HG03097 (cell line): ENCODE data around the gene HSF4.

ENCODE experiments used
- ATAC-seq: cut with Tn5 transposase; IDR thresholded peaks from one replicate; pipeline ENCODE4 v1.9.1; 2021; ENCODE audit not compliant: unreplicated experiment, low FRiP score

HSF4 gene

DNA sequence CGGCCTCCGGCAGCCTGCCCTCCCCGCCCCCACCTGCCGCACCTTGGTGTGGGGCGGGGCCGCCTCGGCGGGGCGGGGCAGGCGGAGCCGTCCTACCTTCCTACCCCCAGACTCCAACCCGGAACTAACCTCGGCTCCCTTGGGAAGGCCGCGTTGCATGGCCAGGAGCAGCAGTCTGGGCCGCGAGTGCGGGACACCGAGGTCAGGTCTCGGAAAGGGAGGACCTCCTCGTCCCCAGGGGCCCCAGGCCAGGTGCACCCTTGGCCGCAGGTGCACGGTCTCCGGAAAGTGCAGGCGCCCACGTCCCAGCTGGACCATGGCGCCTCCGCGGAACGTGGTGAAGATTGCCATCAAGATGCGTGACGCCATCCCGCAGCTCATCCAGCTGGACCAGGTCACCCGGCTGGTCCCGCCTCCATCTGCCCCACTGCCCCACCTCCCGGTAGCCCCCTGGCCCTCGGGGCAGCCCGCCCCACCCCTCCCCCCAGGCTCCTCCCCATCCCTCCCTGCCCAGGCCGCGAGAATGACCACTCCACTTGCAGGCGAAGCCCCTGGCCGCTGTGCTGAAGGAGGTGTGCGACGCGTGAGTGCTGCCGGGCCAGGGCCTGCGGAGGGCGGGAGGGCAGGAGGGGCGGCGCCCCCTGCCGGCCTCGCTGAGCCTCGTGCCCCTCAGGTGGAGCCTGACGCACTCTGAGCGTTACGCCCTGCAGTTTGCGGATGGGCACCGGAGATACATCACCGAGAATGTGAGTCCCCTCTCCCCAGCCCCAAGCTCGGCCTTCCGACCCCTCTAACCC, 34.7 kb downstream of the HSF4 start, which contains the start of gene ELMO3:
Gene ELMO3 (plus strand): TSS at position 121 of the 797 bp plus-strand sequence. CDS start 196 bp downstream, at position 317.
- no peak for ATAC-seq

DNA sequence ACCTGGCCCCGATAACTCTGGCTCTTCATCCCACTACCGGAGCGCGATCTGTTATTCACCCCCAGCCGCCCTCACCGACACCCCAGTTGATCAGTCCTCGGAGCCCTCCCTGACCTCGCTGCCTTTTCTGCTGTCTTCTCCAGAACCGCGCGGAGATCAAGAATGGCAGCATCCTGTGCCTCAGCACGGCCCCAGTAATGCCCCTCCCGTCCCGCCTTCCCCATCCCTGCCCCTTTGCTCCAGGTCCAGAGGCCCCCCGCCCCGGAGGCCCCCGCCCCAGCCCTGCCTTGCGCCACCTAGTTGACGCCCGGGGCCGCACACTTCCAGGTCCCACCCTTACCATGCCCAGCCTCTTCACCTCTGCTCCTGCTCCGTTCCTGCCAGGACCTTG, 35.3 kb downstream of the HSF4 start:
- ATAC-seq: no peak

- ATAC-seq: no peak
Measured at GRCh38 chr16:67200491-67200890, 35.9 kb downstream of the HSF4 start.

GRCh38 chr16:67201411-67202345, 37.1 kb downstream of the HSF4 start:
- ATAC-seq: no peak

DNA sequence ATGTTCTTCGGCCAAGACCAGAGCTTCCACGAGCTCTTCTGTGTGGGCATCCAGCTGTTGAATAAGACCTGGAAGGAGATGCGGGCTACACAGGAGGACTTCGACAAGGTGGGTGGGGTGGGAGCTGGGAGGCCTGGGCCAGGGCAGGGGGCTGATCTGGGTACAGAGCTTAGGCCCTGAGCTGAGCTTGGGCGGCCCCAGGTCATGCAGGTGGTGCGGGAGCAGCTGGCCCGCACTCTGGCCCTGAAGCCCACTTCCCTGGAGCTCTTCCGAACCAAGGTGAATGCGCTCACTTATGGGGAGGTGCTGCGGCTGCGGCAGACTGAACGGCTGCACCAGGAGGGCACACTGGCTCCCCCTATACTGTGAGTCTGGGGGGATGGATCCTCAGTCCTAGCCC, 37.9 kb downstream of the HSF4 start:
- ATAC-seq: no peak

DNA sequence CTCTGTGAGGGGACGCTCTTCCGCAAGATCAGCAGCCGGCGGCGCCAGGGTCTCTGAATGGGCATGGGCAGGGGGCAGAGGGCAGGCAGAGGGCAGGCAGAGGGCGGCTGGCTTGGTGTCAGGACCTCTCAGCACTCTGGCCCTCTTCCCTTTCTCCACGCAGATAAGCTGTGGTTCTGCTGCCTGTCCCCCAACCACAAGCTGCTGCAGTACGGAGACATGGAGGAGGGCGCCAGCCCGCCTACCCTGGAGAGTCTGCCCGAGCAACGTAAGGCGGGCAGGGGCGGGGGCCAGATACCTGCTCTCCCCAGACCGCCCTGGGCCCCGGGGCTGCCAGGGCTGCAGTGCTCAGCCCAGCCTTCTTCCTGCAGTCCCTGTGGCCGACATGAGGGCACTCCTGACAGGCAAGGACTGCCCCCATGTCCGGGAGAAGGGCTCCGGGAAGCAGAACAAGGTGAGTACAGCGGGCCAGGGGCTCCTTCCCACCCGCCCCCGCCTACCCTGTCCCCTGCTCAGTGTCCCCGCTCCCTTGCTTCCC, 38.5 kb downstream of the HSF4 start:
- ATAC-seq: no peak

DNA sequence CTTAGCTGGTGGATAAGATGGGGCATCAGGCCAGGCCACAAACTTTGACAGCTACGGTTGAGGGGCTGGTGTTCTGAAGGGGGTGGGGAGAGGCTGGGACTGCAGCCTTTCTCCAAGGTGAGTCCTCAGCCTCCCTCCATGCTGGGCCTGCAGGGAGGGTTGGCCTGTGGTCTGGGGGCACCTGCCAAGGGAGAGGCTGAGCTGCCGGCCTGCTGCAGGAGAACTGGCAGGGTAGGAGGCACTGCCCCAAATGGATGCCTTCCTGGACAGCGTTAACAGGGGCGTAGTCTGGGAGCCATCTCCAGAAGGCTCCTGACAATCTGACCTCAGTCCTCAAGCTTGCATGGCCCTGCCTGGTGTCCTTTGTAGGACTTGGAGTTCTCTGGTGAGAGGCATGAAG, 39.5 kb downstream of the HSF4 start:
- ATAC-seq: no peak

- ATAC-seq: no peak
Measured at GRCh38 chr16:67206129-67206837, 41.7 kb downstream of the HSF4 start.

GRCh38 chr16:67206838-67207248, 42.3 kb downstream of the HSF4 start:
- no peak for ATAC-seq

- no peak for ATAC-seq
Measured at GRCh38 chr16:67207249-67208091, 42.9 kb downstream of the HSF4 start.

GRCh38 chr16:67208154-67208896, 43.8 kb downstream of the HSF4 start:
- ATAC-seq: no peak

DNA sequence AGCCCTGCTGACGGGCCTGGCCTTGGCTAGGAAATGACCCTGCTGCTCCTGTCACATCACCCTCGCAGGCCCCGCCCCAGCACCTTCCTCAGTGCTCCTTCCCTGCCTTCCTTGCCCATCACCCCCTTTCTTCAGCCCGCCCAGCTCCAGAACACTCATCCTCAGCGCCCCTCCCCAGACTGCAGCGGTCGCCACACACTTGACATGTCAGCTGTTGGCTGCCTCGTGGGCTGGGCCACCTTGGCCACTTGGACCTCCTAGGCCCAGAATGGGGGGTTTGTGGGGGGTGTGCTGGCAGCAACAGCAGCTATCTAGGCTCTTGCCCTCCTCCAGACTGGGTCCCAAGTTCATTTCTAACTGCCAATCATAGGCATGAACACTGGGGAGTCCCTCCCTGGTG, 45.0 kb downstream of the HSF4 start:
- ATAC-seq: no peak

- no peak for ATAC-seq
Measured at GRCh38 chr16:67210069-67210937, 45.8 kb downstream of the HSF4 start.

DNA sequence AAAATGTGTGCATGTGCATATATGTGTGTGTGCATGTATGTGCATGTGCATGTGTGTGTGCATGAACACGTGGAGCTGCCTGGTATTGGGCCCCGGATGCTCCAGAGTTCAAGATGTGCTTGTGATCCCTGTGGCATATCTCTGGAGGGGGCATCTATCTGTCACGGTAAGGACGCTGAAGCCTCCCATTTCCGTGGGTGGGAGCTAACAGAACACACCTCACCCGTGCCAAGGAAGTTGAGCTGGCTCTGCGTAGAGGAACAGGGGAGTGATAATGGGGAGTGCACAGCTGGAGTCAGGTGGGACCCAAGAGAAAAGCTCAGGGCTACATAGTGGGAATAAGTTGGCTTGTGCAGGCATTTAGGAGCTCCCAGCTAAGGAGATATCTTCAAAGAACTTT, 47.1 kb downstream of the HSF4 start:
- no peak for ATAC-seq

GRCh38 chr16:67212766-67213165, 48.2 kb downstream of the HSF4 start:
- no peak for ATAC-seq

- ATAC-seq: no peak
Measured at GRCh38 chr16:67213197-67214019, 48.9 kb downstream of the HSF4 start.

GRCh38 chr16:67215706-67216105, 51.2 kb downstream of the HSF4 start:
- no peak for ATAC-seq
